PC-3 (cell line): ENCODE results near the gene UBXN6. TPM values are rescaled to one million over a fixed set of nuclear protein-coding genes. Genes with fewer than 3 reads are reported as not detected.

Experiments
- ATAC-seq: fragments of 200-7000 bp; cut with Tn5 transposase; 2 replicates; pipeline ENCODE4 v1.9.1; 2020; ENCODE audit warnings: mild to moderate bottlenecking, moderate library complexity
- BruUV-seq: library from RNA; stranded (reverse); fragments of 400-500 nt; replicated peaks from 2 replicates; lab custom pipeline; 2021; lab: Mats Ljungman, UMichigan
- CTCF ChIA-PET: fragments of 300-600 bp; sonication (Branson Sonifier 250); formaldehyde crosslinking; loops from one replicate; lab custom pipeline; 2022; ENCODE audit warnings: antibody characterized with exemption; lab: Charles Lee
- POLR2A ChIA-PET: fragments of 300-600 bp; sonication (Branson Sonifier 250); formaldehyde crosslinking; loops from one replicate; lab custom pipeline; 2022; ENCODE audit warnings: antibody characterized with exemption; ENCODE audit not compliant: unreplicated experiment; lab: Charles Lee
- DNase-seq: peaks from one replicate; pipeline ENCODE4 v3.0.0-alpha.2; 2015
- H2AFZ ChIP-seq: fragments of 300-600 bp; sonication (generic); 2 replicates; pipeline ENCODE4 v1.6.0; 2016; ENCODE audit warnings: antibody characterized with exemption, low read length
- H3F3A ChIP-seq: fragments of 300-600 bp; sonication (generic); one replicate; pipeline ENCODE4 v1.6.0; 2017; ENCODE audit warnings: antibody characterized with exemption, low read length, control low read depth, mild to moderate bottlenecking; ENCODE audit not compliant: unreplicated experiment
- H3K27ac ChIP-seq: fragments of 300-600 bp; sonication (generic); 2 replicates; pipeline ENCODE4 v1.5.1; 2016; ENCODE audit warnings: mild to moderate bottlenecking, low read length
- H3K27me3 ChIP-seq: fragments of 300-600 bp; sonication (generic); 2 replicates; pipeline ENCODE4 v1.6.1; 2016; ENCODE audit warnings: low read length, mixed read lengths
- H3K36me3 ChIP-seq: fragments of 300-600 bp; sonication (generic); 2 replicates; pipeline ENCODE4 v1.6.1; 2016; ENCODE audit warnings: low read depth, mixed run types, low read length, mixed read lengths
- H3K4me1 ChIP-seq: fragments of 300-600 bp; sonication (generic); 2 replicates; pipeline ENCODE4 v1.5.1; 2016; ENCODE audit warnings: low read length; ENCODE audit not compliant: insufficient read depth
- H3K4me2 ChIP-seq: fragments of 300-600 bp; sonication (generic); 2 replicates; pipeline ENCODE4 v1.6.0; 2016; ENCODE audit warnings: low read length
- H3K4me3 ChIP-seq: fragments of 300-600 bp; sonication (generic); 2 replicates; pipeline ENCODE4 v1.5.1; 2016; ENCODE audit warnings: mild to moderate bottlenecking, low read length, mixed read lengths
- H3K79me2 ChIP-seq: fragments of 300-600 bp; sonication (generic); 2 replicates; pipeline ENCODE4 v1.6.1; 2017; ENCODE audit warnings: low read length, mixed read lengths
- H3K9ac ChIP-seq: fragments of 300-600 bp; sonication (generic); 2 replicates; pipeline ENCODE4 v1.6.0; 2016; ENCODE audit warnings: mild to moderate bottlenecking, low read length
- H3K9me2 ChIP-seq: fragments of 300-600 bp; sonication (generic); replicated peaks from 2 replicates; pipeline ENCODE4 v1.6.1; 2016; ENCODE audit warnings: mixed run types, low read length, mixed read lengths
- H3K9me3 ChIP-seq: fragments of 300-600 bp; sonication (generic); 2 replicates; pipeline ENCODE4 v1.6.1; 2016; ENCODE audit warnings: low read length, mixed read lengths
- H4K20me1 ChIP-seq: fragments of 300-600 bp; sonication (generic); 2 replicates; pipeline ENCODE4 v1.6.1; 2016; ENCODE audit warnings: low read length, mixed read lengths
- CTCF ChIP-seq: fragments of 300-600 bp; sonication (generic); conservative IDR thresholded peaks from 2 replicates; pipeline ENCODE4 v1.5.1; 2017; ENCODE audit warnings: antibody characterized with exemption, low read depth, mild to moderate bottlenecking, low read length
- EZH2 ChIP-seq: fragments of 300-600 bp; sonication (generic); IDR thresholded peaks from one replicate; pipeline ENCODE4 v1.6.1; 2017; ENCODE audit warnings: antibody characterized with exemption, mild to moderate bottlenecking, low read length; ENCODE audit not compliant: unreplicated experiment
- EZH2phosphoT487 ChIP-seq: fragments of 300-600 bp; sonication (generic); IDR thresholded peaks from 2 replicates; pipeline ENCODE4 v1.6.1; 2018; ENCODE audit warnings: mild to moderate bottlenecking, antibody characterized with exemption, low read length, borderline replicate concordance
- intact Hi-C: fragments of 100-400 bp; cut with micrococcal nuclease; formaldehyde crosslinking; loops from 2 replicates; pipeline ENCODE4 v1.9.0; 2023
- total RNA-seq: library from RNA; depleted of rRNA; stranded (reverse); fragments of >200 nt; gene quantifications from 2 replicates; pipeline ENCODE4 v1.2.3, GENCODE V29; 2014

The UBXN6 gene
- total RNA-seq, 1 experiment from 2014 or later = 64.0 TPM

- Histone ChIP-seq H3K27ac (no peak overlapping the region), H3K9me2 (no peaks in the 10 kb centered on the region), H3K4me2 (no peak overlapping the region), H3K9ac (no peak overlapping the region), H3K9me3 (no peaks in the 10 kb centered on the region), H3K27me3 (no peaks in the 10 kb centered on the region), H4K20me1 (no peaks in the 10 kb centered on the region), H3K4me3 (no peak overlapping the region), H2AFZ (no peak overlapping the region), H3F3A (no peaks in the 10 kb centered on the region), H3K36me3 (peaks cover 29% of the 10 kb centered on the region), H3K79me2 (no peaks in the 10 kb centered on the region), H3K4me1 (no peaks in the 10 kb centered on the region)
- no peak for TF ChIP-seq CTCF
- TF ChIP-seq EZH2 = no peak
- TF ChIP-seq EZH2phosphoT487 = no peak
- DNase-seq (no peak), ATAC-seq (no peak)
- ChIA-PET POLR2A (no interaction called here), CTCF (no interaction called here)
- BruUV-seq = no TSS peak
- intact Hi-C loops = no loop called here
Observed at GRCh38 chr19:4492337-4493103, 34.9 kb upstream of the UBXN6 start.

- Histone ChIP-seq H3K36me3 (peaks cover 29% of the 10 kb centered on the region), H3F3A (no peaks in the 10 kb centered on the region), H3K4me1 (no peaks in the 10 kb centered on the region), H3K4me3 (no peak overlapping the region), H2AFZ (no peak overlapping the region), H3K4me2 (no peak overlapping the region), H3K79me2 (no peaks in the 10 kb centered on the region), H3K9me2 (no peaks in the 10 kb centered on the region), H3K9ac (no peak overlapping the region), H3K27ac (no peak overlapping the region), H3K27me3 (no peaks in the 10 kb centered on the region), H3K9me3 (no peaks in the 10 kb centered on the region), H4K20me1 (no peaks in the 10 kb centered on the region)
- DNase-seq (no peak), ATAC-seq (no peak)
- CTCF ChIA-PET = no interaction called here
- TF ChIP-seq EZH2 (no peak), CTCF (no peak), EZH2phosphoT487 (no peak)
- intact Hi-C loops = no loop called here
- POLR2A ChIA-PET = no interaction called here
- no TSS peak for BruUV-seq
Observed at GRCh38 chr19:4491446-4491845, 33.9 kb upstream of the UBXN6 start.

GRCh38 chr19:4488496-4488895 is 30.9 kb upstream of the UBXN6 start:
- Histone ChIP-seq H3K4me3 (no peak overlapping the region), H3K9ac (no peak overlapping the region), H3K4me1 (no peaks in the 10 kb centered on the region), H3K79me2 (no peaks in the 10 kb centered on the region), H3K4me2 (no peak overlapping the region), H3K27me3 (no peaks in the 10 kb centered on the region), H4K20me1 (no peaks in the 10 kb centered on the region), H3K27ac (no peak overlapping the region), H3K9me2 (no peaks in the 10 kb centered on the region), H3K9me3 (no peaks in the 10 kb centered on the region), H2AFZ (no peak overlapping the region), H3F3A (no peaks in the 10 kb centered on the region), H3K36me3 (peaks cover 28% of the 10 kb centered on the region)
- CTCF ChIA-PET = no interaction called here
- no TSS peak for BruUV-seq
- POLR2A ChIA-PET = interaction anchor here (0.6 kb wide), 1 partner anchor 19 kb away, joined by 3 read pairs; no protein-coding TSS in a partner anchor
- TF ChIP-seq CTCF (no peak), EZH2 (no peak), EZH2phosphoT487 (no peak)
- DNase-seq (no peak), ATAC-seq (no peak)
- intact Hi-C loops = no loop called here
